Stimulated activated CD4-positive, alpha-beta T cell treated with anti-CD3 and anti-CD28 coated beads, Interleukin-15, amount 100 ng/mL, for 1 hour (primary cell): ENCODE measurements around the gene KRTAP5-9.
"Not testable (repeated sequence)": the region's sequence is repeated elsewhere in the genome, so short reads cannot be mapped to it uniquely, and the experiment has no call there.

Experiments used
- DNase-seq, 2 donors: peaks; one replicate each; pipeline ENCODE4 v3.0.0-alpha.2; 2020; ENCODE audit warnings: low read depth in 1 of 2, low spot score in 1 of 2

The KRTAP5-9 gene

DNA sequence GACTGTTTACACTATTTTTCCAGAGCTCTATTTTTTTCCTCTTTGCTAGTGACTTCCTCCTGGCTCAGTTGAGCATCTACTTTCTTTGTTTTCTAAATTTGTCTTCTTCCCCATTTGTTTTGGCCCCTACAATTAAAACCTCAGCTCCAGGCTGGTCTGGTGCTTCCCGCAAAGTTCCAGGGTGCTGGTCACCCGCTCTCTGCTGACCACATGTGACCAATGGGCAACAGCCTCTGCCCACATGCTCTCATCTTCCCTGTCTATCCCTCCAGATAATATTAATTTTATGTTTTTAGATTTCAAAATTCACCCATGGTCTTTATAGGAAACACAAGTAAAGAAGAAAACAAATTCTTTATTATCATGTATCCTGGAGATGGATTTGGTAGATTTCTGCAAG is 34.7 kb downstream of the KRTAP5-9 start:
- DNase-seq, result not testable (repeated sequence)

DNA sequence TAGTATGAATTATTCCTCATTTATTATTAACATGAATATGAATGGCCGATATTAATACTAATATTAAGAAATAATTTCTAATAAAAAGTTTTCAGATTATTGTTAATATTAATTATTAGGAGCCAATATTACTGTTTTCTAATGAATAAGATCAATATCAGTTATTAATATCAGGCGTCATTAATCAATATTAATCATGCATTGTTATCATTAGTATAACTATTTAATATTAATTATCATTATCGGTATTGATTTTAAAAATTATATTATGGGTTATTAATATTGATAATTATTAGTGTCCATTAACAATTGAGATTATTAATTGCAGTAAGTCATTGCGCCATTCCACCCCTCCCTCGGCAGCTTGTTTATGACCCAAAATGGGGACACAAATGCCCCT is 37.5 kb downstream of the KRTAP5-9 start:
- not testable (repeated sequence) for DNase-seq

DNA sequence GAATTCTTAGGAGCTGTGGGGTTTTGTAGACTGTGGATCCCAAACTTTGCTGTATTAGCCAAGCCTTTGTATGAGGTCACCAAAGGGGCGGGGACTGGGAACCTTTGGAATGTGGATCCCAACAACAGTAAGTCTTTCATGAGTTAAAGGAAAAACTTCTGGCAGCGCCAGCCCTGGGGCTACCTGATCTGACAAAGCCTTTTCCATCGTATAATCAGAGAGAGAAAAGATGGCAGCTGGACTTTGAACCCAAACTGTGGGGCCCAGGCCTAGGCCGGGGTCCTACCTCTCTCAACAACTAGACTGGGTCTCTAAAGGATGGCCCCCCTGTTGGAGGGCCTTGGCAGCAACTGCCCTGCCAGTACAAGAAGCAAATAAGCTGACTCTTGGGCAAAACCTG is 40.1 kb downstream of the KRTAP5-9 start:
- DNase-seq, result not testable (repeated sequence)

DNA sequence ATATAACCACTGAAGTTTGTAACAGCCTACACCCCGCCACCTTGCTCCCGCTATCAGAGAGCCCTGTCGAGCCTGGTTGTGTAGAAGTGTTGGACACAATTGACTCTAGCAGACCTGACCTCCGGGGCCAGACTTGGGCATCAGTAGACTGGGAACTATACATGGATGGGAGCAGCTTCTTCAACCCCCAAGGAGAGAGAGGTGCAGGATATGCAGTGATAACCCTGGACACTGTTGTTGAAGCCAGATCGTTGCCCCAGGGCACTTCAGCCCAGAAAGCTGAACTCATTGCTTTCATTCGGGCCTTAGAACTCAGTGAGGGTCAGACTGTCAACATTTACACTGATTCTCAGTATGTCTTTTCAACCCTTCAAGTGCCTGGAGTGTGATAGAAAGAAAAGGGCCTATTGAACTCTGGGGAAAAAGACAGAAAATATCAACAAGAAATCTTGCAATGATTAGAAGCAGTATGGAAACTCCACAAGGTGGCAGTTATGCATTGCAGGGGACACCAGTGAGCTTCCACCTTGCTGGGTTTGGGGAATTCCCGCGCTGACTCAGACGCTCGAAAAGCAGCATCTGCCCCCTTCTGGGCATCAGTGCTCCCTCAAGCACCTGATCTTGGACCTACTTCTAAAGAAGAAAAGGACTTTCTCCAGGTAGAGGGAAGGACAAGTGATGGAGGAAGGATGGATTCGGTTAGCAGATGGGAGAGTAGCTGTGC is 40.8 kb downstream of the KRTAP5-9 start:
- DNase-seq, result peak in 1 of 2 donors; percentile 47

DNA sequence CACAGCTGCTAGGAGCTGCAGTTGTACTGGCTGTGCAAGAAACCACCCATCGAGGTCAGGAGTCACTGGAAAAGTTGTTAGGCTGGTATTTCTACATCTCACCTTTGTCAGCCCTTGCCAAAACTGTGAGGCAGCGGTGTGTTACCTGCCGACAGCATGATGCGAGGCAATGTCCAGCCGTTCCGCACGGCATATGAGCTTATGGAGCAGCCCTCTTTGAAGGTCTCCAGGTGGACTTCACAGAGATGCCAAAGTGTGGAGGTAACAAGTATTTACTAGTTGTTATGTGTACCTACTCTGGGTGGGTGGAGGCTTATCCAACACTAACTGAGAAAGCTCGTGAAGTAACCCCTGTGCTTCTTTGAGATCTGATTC is 41.3 kb downstream of the KRTAP5-9 start:
- DNase-seq, result not testable (repeated sequence)
